KBM-7 (cell line): ENCODE data around the gene KLK7.
A peak's percentile ranks its signal among the peaks of the same experiment; 100 is the strongest.

Experiments
- DNase-seq: peaks from one replicate; pipeline ENCODE4 v3.0.0-alpha.2; 2015
- in situ Hi-C: fragments of 300-500 bp; cut with MboI; formaldehyde crosslinking; loops from 2 replicates; pipeline ENCODE4 v1.14.3; 2020; ENCODE audit warnings: low sequenced_read_pairs, low pct_unique_long_range_greater_than_20kb, mixed read lengths

The KLK7 gene

GRCh38 chr19:50983625-50984292, at the start of gene KLK7:
Gene KLK7 (minus strand): TSS chr19:50983917. CDS start chr19:50982399, 1,518 bp downstream.
- in situ Hi-C loops = no loop called here
- DNase-seq = no peak

GRCh38 chr19:51031880-51032225, 48.1 kb upstream of the KLK7 start:
- no peak for DNase-seq
- in situ Hi-C loops = no loop called here

GRCh38 chr19:51031220-51031879, 47.6 kb upstream of the KLK7 start:
- in situ Hi-C loops = no loop called here
- DNase-seq = no peak

- in situ Hi-C loops = no loop called here
- no peak for DNase-seq
Measured at GRCh38 chr19:51030631-51031030, 46.9 kb upstream of the KLK7 start.

GRCh38 chr19:51029718-51030117, 46.0 kb upstream of the KLK7 start:
- in situ Hi-C loops = no loop called here
- DNase-seq = no peak

GRCh38 chr19:51027873-51028272, 44.2 kb upstream of the KLK7 start:
- no peak for DNase-seq
- in situ Hi-C loops = no loop called here

- DNase-seq = no peak
- in situ Hi-C loops = no loop called here
Measured at GRCh38 chr19:51027126-51027806, 43.5 kb upstream of the KLK7 start.

- in situ Hi-C loops = no loop called here
- no peak for DNase-seq
Measured at GRCh38 chr19:51026554-51026831, 42.8 kb upstream of the KLK7 start, which contains the start of gene KLK11. Gene KLK11 (minus strand): TSS chr19:51026616. CDS start chr19:51025631, 985 bp downstream.

- DNase-seq = no peak
- in situ Hi-C loops = no loop called here
Measured at GRCh38 chr19:51025809-51026553, 42.3 kb upstream of the KLK7 start.

GRCh38 chr19:51025401-51025800, 41.7 kb upstream of the KLK7 start:
- no peak for DNase-seq
- in situ Hi-C loops = no loop called here

- no peak for DNase-seq
- in situ Hi-C loops = no loop called here
Measured at GRCh38 chr19:51024924-51025323, 41.2 kb upstream of the KLK7 start.

GRCh38 chr19:51023946-51024345, 40.2 kb upstream of the KLK7 start:
- no peak for DNase-seq
- in situ Hi-C loops = no loop called here

GRCh38 chr19:51022526-51022925, 38.8 kb upstream of the KLK7 start:
- no peak for DNase-seq
- in situ Hi-C loops = no loop called here

GRCh38 chr19:51020988-51021651, 37.4 kb upstream of the KLK7 start:
- peak; percentile 68 for DNase-seq
- in situ Hi-C loops = no loop called here

GRCh38 chr19:51019544-51019925, 35.8 kb upstream of the KLK7 start, which contains the start of gene KLK10:
Gene KLK10 (minus strand): TSS chr19:51019709. CDS start chr19:51019130, 579 bp downstream.
- in situ Hi-C loops = no loop called here
- DNase-seq = no peak

GRCh38 chr19:51018745-51019543, 35.2 kb upstream of the KLK7 start:
- no peak for DNase-seq
- in situ Hi-C loops = no loop called here

- DNase-seq = peak; percentile 70
Measured at GRCh38 chr19:51016798-51017683, 33.3 kb upstream of the KLK7 start.

More at GRCh38 chr19:51016798-51017683, 33.3 kb upstream of the KLK7 start:
- in situ Hi-C loops = no loop called here
